Body of pancreas (tissue), 4 donors: ENCODE data around the gene GLIS2.

Experiments
- CTCF ChIP-seq, 7 experiments: fragments of 450-650 bp in 4 of 7; fragments of 200-600 bp in 3 of 7; sonication (generic) in 3 of 7; IDR thresholded peaks; one replicate each; pipeline ENCODE4 v1.5.1; 2016 to 2019; ENCODE audit warnings: antibody characterized with exemption in 7 of 7
- POLR2A ChIP-seq, 3 donors: fragments of 450-650 bp; IDR thresholded peaks; one replicate each; pipeline ENCODE4 v1.6.1; 2016; ENCODE audit warnings: antibody characterized with exemption in 3 of 3, mild to moderate bottlenecking in 2 of 3

GRCh38 chr16:4333308-4333638 lies 17.4 kb downstream of the GLIS2 start:
- no peak for TF ChIP-seq CTCF (IDR thresholded peaks at IDR 0.05)
- no peak for TF ChIP-seq POLR2A (IDR thresholded peaks at IDR 0.05)
